SIG-M5 (cell line): ENCODE results near the gene DYNC2I2.

Source experiments
- DNase-seq: peaks from one replicate; lab custom pipeline; 2025; lab: John Stamatoyannopoulos, UW

DYNC2I2 gene

DNA sequence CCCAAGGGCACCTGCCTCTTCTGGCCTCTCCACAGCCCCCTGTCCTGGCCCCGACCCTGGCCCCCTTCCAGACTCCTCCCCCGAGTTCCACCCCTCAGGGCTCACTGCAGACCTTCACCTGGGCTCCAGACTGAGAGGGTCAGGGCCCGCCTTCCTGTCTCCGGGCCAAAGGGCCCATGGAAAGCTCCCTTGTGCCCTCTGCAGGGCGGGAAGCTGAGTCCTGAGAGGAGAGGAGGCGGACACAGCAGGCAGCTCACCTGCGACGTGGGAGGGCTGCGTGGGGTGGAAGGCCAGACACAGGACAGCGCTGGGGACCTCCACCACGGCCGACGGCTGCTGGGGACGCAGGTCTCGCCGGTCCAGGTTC, 20.6 kb downstream of the DYNC2I2 start:
- no peak for DNase-seq

GRCh38 chr9:128635266-128636023, 21.2 kb downstream of the DYNC2I2 start:
- no peak for DNase-seq

DNA sequence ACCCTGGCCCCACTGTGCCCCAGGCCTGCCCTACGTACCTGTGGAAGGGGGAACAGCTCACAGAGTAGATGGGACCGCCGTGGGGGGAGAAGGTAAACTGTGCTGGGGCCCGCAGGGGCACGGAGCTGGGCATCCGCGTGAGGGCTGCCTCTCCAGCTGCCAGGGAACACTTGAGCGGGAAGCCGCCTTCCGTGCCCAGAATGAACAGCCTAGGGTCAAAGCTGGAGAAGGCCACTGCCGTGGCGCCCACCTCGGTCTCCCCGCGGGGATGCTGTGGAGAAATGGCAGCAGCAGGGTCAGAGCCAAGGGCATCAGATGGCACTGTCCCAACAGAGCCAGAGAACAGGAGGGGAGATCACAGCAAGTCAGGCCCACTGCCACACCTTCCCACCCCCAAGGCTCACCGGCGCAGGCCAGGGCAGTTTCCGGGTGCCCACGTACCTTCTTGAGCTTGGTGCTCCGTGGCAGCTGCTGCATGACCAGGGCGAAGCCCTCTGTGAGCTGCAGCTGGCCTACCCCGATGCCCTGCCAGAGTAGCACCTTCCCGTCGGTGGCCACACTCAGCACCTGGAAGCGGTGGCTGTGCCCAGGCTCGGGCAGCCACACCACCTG, 21.9 kb downstream of the DYNC2I2 start:
- no peak for DNase-seq

DNA sequence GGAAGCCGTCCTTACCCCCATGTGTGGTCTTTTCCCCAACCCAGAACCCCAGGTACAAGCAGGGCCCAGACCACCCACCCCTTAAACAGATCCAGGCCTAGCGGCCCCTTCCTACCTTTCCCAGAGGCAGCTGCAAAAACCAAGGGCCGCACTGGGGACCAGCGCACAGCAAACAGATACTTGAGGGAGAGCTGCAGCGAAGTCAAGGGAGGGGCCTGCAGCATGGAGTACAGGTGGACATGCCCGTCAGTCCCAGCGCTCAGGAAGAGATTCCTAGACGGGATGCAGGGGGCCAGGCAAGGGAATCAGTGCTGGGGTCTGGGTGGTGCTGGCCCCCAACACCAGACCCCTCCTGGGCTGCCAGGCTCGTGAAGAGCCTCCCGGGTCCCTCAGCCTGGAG, 22.5 kb downstream of the DYNC2I2 start:
- DNase-seq = no peak

- no peak for DNase-seq
These were observed 23.0 kb downstream of the DYNC2I2 start for GRCh38 chr9:128633601-128634000.

DNA sequence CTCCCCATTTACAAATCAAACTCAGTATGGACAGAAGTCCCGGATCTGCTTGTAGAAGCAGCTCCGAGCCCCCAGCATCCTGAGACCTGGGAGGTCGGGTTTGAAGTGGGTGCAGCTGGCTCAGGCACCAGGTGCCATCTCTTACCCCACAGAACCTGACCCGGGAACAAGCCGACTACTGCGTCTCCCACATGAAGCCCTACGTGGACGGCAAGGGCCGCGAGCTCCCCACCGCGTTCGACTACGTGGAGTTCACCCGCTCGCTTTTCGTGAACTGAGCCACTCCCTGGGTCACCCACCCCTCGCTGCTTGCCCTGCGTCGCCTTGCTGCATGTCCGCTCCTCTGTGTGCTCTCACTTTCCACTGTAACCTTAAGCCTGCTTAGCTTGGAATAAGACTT, 23.6 kb downstream of the DYNC2I2 start:
- DNase-seq = no peak

DNA sequence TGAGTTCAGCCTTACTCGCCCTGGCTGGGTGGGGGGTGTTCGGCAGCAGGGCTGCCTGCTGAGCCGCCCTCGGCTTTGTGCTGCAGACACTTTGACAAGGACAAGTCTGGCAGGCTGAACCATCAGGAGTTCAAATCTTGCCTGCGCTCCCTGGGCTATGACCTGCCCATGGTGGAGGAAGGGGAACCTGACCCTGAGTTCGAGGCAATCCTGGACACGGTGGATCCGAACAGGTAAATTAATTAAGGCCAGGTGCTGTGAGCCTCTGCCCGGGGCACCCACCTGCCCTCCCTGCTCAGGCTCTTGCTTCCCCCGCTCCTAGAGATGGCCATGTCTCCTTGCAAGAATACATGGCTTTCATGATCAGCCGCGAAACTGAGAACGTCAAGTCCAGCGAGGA, 24.2 kb downstream of the DYNC2I2 start:
- DNase-seq = no peak

- DNase-seq = no peak
These were observed 24.6 kb downstream of the DYNC2I2 start for GRCh38 chr9:128632066-128632465.

GRCh38 chr9:128631636-128632035, 25.0 kb downstream of the DYNC2I2 start:
- DNase-seq = no peak

GRCh38 chr9:128629852-128630545, 26.6 kb downstream of the DYNC2I2 start:
- no peak for DNase-seq

DNA sequence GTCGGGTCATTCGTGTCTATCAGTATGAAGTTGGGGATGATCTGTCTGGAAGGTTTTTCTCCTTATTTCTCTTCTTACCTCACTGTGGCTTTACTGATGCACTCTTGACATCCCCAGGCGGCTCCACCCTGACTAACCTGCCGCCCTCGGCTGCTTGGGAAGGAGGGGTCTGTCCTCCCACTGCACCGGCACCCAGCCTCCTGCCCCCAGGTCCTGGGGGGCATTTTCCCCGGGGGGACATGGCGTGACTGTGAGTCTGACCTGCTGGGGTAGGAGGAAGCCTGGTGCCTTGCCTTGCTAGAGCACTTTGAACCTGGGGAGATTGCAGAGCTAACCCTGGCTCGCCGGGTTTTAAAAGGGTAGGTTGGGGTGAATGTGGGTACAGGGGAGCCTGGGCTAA, 27.5 kb downstream of the DYNC2I2 start:
- DNase-seq = no peak

GRCh38 chr9:128628471-128629048, 28.1 kb downstream of the DYNC2I2 start:
- no peak for DNase-seq

DNA sequence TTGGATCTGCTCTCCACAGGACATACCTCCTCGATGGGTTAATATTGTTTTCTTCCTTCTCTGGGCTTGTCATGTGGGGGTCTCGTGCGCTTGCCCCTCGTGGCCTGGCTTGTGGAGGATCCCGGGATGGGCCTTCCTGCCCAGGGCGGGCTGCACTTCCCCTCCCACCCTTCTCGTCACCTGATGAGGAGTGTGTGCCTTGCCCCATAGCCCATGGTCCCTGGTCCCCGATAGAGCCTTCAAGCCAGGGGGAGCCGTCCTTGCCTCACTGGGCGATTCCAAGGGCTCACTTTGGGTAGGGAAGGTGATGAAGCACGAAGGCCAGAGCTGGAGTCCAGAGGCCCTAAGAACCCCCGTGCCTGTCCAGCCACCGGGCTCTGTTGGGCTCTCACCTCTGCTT, 28.7 kb downstream of the DYNC2I2 start:
- DNase-seq = no peak

DNA sequence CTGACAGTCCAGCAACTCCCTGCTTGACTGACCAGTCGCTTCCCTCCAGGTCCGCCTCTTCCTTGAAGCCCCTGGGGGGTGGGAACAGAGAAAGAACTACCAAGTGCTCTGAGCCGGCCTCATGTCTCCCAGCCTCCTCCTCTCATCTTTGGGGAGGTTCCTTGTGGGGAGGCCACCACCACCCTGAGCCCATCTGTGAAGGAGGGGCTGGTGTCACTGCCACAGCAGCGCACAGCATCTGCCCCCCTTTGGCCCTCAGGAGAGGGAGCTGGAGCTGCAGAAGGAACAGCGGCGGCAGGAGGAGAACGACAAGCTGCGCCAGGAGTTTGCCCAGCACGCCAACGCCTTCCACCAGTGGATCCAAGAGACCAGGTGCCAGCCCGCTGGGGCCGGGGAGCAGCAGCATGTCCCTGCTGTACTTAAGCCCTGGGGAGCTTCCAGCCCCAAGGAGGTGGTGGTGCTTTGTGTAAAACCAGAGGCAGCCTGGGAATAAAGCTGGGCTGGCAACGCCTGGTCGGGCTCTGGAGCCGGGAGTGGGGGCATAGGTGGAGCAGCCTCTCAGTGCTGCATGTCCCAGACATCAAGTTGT, 29.4 kb downstream of the DYNC2I2 start:
- no peak for DNase-seq

- DNase-seq = no peak
These were observed 30.5 kb downstream of the DYNC2I2 start for GRCh38 chr9:128626181-128626580.

GRCh38 chr9:128625391-128626146, 31.1 kb downstream of the DYNC2I2 start:
- no peak for DNase-seq

DNA sequence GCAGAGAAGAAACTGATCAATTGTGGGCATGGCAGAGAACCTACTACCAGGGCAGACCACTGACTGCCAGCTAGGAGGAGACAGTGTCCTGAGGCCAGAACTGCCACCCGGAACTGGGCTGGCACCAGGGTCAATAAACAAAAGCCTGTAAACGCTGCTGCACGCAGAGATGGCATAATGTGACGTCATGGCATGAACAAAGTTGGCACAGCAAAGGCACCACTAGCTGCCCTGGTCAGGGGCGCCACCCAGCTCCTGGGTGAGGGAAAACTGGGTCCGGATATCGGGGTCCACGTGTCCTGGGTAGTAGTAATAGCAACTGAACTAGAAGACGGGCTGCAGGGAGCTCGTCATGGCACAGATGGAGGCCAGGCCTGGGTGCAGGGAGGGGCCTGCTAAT, 32.1 kb downstream of the DYNC2I2 start:
- no peak for DNase-seq

DNA sequence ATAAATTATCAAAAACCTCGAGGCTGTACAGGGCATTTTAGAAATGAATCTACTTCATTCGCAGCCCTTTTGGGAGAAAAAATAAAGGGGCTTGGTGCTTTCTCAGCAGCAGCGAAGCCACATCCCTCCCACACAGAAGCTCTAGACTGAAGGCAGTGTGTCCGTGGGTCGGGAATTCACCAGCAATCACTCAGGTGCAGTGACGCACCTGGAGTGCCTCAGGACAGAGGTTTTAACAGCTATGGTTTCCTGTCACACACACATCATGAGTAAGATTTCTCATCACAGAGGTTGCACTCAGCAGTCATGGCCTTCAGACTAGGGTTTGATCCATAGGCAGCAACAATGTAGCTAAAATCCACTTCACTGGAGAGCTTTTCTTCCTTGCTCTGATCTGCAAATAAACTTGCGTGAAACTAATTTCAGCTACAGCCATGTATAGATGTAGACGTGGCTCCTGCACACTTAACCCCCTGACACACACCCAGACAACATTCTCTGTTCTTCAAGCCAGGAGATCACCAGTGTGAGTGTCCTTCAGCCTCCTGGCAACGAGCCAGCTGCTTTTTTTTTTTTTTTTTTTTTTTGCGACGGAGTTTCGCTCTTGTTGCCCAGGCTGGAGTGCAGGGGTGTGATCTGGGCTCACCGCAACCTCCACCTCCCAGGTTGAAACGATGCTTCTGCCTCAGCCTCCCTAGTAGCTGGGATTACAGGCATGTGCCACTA, 34.8 kb downstream of the DYNC2I2 start:
- DNase-seq = no peak

DNA sequence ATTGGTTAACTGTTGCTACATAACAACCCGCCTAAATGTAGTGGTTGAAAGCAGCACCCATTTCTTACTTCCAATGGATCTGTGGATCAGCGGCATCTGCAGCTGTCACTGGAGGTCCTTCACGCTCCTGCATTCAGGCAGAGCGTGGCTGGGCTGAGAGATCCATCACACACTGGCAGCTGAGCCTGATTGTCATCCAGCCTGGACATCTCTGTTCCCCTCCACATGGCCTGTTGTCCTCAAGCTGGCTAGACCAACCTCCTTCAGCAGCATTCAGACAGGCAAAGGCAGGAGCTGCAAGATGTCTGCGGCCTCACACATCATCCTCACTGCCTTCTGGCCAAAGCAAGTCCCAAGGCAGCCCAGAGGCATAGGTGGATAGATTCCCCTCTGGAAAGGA, 36.9 kb downstream of the DYNC2I2 start:
- no peak for DNase-seq

DNA sequence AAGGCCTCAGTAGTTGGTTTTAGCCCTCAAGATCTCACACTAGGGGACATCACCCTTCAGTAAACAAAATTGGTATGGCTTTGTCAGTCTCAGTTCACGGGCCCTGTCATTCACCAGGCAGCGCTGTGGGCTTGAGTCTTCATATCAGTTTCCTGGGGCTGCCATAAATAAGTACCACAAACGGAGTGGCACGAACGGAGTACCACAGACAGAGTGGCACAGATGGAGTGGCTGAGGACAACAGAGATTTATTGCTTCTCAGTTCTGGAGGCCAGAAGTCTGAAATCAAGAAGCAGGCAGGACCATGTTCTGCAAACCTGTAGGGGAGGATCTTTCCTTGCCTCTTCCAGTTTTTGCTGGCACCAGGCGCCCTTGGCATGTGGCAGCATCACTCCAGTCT, 37.5 kb downstream of the DYNC2I2 start:
- DNase-seq = no peak

GRCh38 chr9:128617943-128618342, 38.7 kb downstream of the DYNC2I2 start:
- DNase-seq = no peak
